HepG2 (cell line): ENCODE results near the gene PASK. TPM values are rescaled to one million over a fixed set of nuclear protein-coding genes. Genes with fewer than 3 reads are reported as not detected.

ENCODE experiments used
- ATAC-seq: fragments of 200-7000 bp; cut with Tn5 transposase; 3 replicates; pipeline ENCODE4 v1.9.1; 2020; ENCODE audit warnings: mild to moderate bottlenecking, moderate library complexity
- BruUV-seq: library from RNA; stranded (reverse); fragments of 400-500 nt; replicated peaks from 2 replicates; lab custom pipeline; 2021; lab: Mats Ljungman, UMichigan
- CTCF ChIA-PET: fragments of 300-600 bp; formaldehyde crosslinking; extraction: SDS; loops from one replicate; lab custom pipeline; 2021; ENCODE audit warnings: low total read pairs, inconsistent platforms, low intra/inter-chr PET ratio; lab: Yijun Ruan, JAX
- POLR2A ChIA-PET: fragments of 350-600 bp; sonication (Branson Sonifier 250); formaldehyde crosslinking; loops from one replicate; lab custom pipeline; 2020; ENCODE audit warnings: antibody characterized with exemption, inconsistent platforms; lab: Yijun Ruan, JAX
- DNase-seq: peaks from one replicate; pipeline ENCODE4 v3.0.0-alpha.2; 2015; ENCODE audit warnings: low spot score
- FAIRE-seq: peaks from 3 replicates; lab custom pipeline; 2011; peaks lifted over from hg19 to GRCh38; lab: Jason Lieb, UNC
- H2AFZ ChIP-seq: one replicate; pipeline ENCODE4 v1.6.1; 2011; ENCODE audit warnings: low read length, inconsistent platforms
- H3K27ac ChIP-seq: fragments of 300-600 bp; 3 replicates; pipeline ENCODE4 v1.8.0; 2011; ENCODE audit warnings: mixed run types, mild to moderate bottlenecking, mixed read lengths, low read length, inconsistent platforms; ENCODE audit not compliant: insufficient read depth; ENCODE audit errors: extremely low read length
- H3K27me3 ChIP-seq, 2 experiments: fragments of 200-600 bp in 1 of 2; 2 replicates in 1 of 2; 3 replicates in 1 of 2; pipeline versions ENCODE4 v1.6.0 to v1.8.0; 2011; ENCODE audit warnings: low read length in 2 of 2, mild to moderate bottlenecking in 2 of 2, moderate library complexity in 2 of 2, inconsistent platforms in 1 of 2; ENCODE audit not compliant: insufficient read depth in 2 of 2, control insufficient read depth in 1 of 2
- H3K36me3 ChIP-seq, 2 experiments: fragments of 200-600 bp in 1 of 2; replicated peaks in 1 of 2; 2 replicates in 1 of 2; 3 replicates in 1 of 2; pipeline versions ENCODE4 v1.5.1 to v1.8.0; 2011; ENCODE audit warnings: low read length in 2 of 2, inconsistent platforms in 1 of 2; ENCODE audit not compliant: insufficient read depth in 2 of 2, control insufficient read depth in 1 of 2
- H3K4me1 ChIP-seq: 2 replicates; pipeline ENCODE4 v1.5.1; 2012; ENCODE audit warnings: low read length, inconsistent platforms; ENCODE audit not compliant: insufficient read depth
- H3K4me2 ChIP-seq: 2 replicates; pipeline ENCODE4 v1.6.0; 2011; ENCODE audit warnings: low read depth, low read length, inconsistent platforms
- H3K4me3 ChIP-seq, 3 experiments: fragments of 200-600 bp in 1 of 3; sonication (generic), shearing (Covaris generic) in 1 of 3; replicated peaks in 1 of 3; 2 replicates each; pipeline ENCODE4 v1.5.1; 2011 to 2016; ENCODE audit warnings: low read length in 3 of 3, inconsistent platforms in 2 of 3, low read depth in 2 of 3, mild to moderate bottlenecking in 2 of 3, control low read depth in 1 of 3, mixed read lengths in 1 of 3; ENCODE audit not compliant: insufficient read depth in 1 of 3
- H3K79me2 ChIP-seq: one replicate; pipeline ENCODE4 v1.6.1; 2011; ENCODE audit warnings: low read length, inconsistent platforms; ENCODE audit not compliant: insufficient read depth
- H3K9ac ChIP-seq: 2 replicates; pipeline ENCODE4 v1.6.0; 2011; ENCODE audit warnings: mild to moderate bottlenecking, low read depth, low read length, inconsistent platforms; ENCODE audit not compliant: insufficient read depth
- H3K9me3 ChIP-seq: 2 replicates; pipeline ENCODE4 v1.5.1; 2012; ENCODE audit warnings: mild to moderate bottlenecking, low read length
- H4K20me1 ChIP-seq: 2 replicates; pipeline ENCODE4 v1.6.0; 2011; ENCODE audit warnings: inconsistent platforms, mild to moderate bottlenecking, low read length, moderate library complexity; ENCODE audit not compliant: insufficient read depth
- CTCF ChIP-seq: sonication (generic); formaldehyde crosslinking; IDR thresholded peaks from 2 replicates; pipeline ENCODE4 v1.5.0; 2020; ENCODE audit warnings: mild to moderate bottlenecking, missing genetic modification reagents, moderate library complexity
- PRDM15 ChIP-seq: sonication (generic); formaldehyde crosslinking; IDR thresholded peaks from 2 replicates; pipeline ENCODE4 v1.4.0; 2020; ENCODE audit warnings: missing genetic modification reagents
- RARG ChIP-seq: sonication (generic); formaldehyde crosslinking; IDR thresholded peaks from 2 replicates; pipeline ENCODE4 v1.4.0; 2020; ENCODE audit warnings: low read depth, mild to moderate bottlenecking, missing genetic modification reagents
- SP2 ChIP-seq: sonication (generic); formaldehyde crosslinking; IDR thresholded peaks from 2 replicates; pipeline ENCODE4 v1.5.1; 2020; ENCODE audit warnings: mild to moderate bottlenecking, missing genetic modification reagents
- SP4 ChIP-seq: sonication (generic); formaldehyde crosslinking; IDR thresholded peaks from 2 replicates; pipeline ENCODE4 v1.8.1; 2023; ENCODE audit warnings: mild to moderate bottlenecking, missing genetic modification reagents
- STAG1 ChIP-seq: sonication (generic); formaldehyde crosslinking; IDR thresholded peaks from 2 replicates; pipeline ENCODE4 v1.4.0; 2020; ENCODE audit warnings: missing genetic modification reagents
- YY1 ChIP-seq: IDR thresholded peaks from 2 replicates; pipeline ENCODE4 v1.6.1; 2011; ENCODE audit warnings: low read length, low read depth, moderate library complexity, mild to moderate bottlenecking; ENCODE audit not compliant: insufficient read depth, insufficient replicate concordance
- ZSCAN21 ChIP-seq: sonication (generic); formaldehyde crosslinking; IDR thresholded peaks from 2 replicates; pipeline ENCODE4 v1.8.0; 2022; ENCODE audit warnings: mild to moderate bottlenecking, missing genetic modification reagents, moderate library complexity, borderline replicate concordance
- WGBS: methylation state at CpG from one replicate; pipeline ENCODE4 v1.1.6; 2017; ENCODE audit warnings: low lambda C conversion rate; 5-methylcytosine and 5-hydroxymethylcytosine counted together
- in situ Hi-C: cut with HindIII; loops from 2 replicates; pipeline ENCODE4 v1.10.0; 2017; ENCODE audit warnings: low pct_unique_long_range_greater_than_20kb; ENCODE audit not compliant: extremely low pct_ligation_motif_present
- intact Hi-C: fragments of 100-400 bp; cut with micrococcal nuclease; formaldehyde crosslinking; loops from one replicate; pipeline ENCODE4 v1.10.0; 2022; ENCODE audit not compliant: unreplicated experiment
- polyA plus RNA-seq, 8 experiments: library from polyadenylated mRNA; depleted of rRNA in 3 of 8; stranded (reverse) in 7 of 8; unstranded in 1 of 8; fragments of >200 nt; fragmentation: Illumina TruSeq in 4 of 8; extraction: Trizol in 4 of 8; gene quantifications; 2 replicates each; pipeline versions ENCODE4 v1.2.1 to v1.2.3, GENCODE V29; 2011 to 2016; ENCODE audit warnings: low read depth in 4 of 8, missing spikeins in 1 of 8, mixed read lengths in 1 of 8; ENCODE audit not compliant: insufficient read depth in 1 of 8
- total RNA-seq, 5 experiments: library from RNA; depleted of rRNA; stranded (reverse); fragments of >200 nt; fragmentation: Illumina TruSeq; extraction: Trizol; gene quantifications; 2 replicates each; pipeline ENCODE4 v1.2.3, GENCODE V29; 2016; ENCODE audit warnings: low read depth in 1 of 5

The PASK gene
- total and polyA plus RNA-seq, 2 of the 13 experiments (the other 11 are each of a cell fraction or from before 2014, with no cell fraction given), result 6.9 to 17.0 TPM

- no peak for TF ChIP-seq PRDM15
- peak; percentile 13 for TF ChIP-seq YY1
- TF ChIP-seq SP4 (CRISPR knock-in tag), result peak; percentile 95
These were observed 85.1 kb downstream of the PASK start (continued) for GRCh38 chr2:241064008-241064801.

- H3K9ac ChIP-seq, result no peak overlapping the region
- no peaks in the 10 kb centered on the region for H3K79me2 ChIP-seq
- no peaks in the 10 kb centered on the region for H3K36me3 ChIP-seq
- no peaks in the 10 kb centered on the region for H3K9me3 ChIP-seq
- POLR2A ChIA-PET, result no interaction called here
- H3K4me2 ChIP-seq, result peak overlapping the region; percentile 68
- DNase-seq (no peak), FAIRE-seq (no peak), ATAC-seq (peak; percentile 62)
- WGBS, result 22% methylated on average over 8 of the region's 8 CpGs
- peak overlapping the region in 1 of 3 experiments; percentile 54; a peak in 2 of 6 replicates for H3K4me3 ChIP-seq
- no peak overlapping the region for H2AFZ ChIP-seq
- intact Hi-C loops (loop anchor here (2.0 kb wide), 1 partner anchor 213 kb away; no protein-coding TSS in a partner anchor), in situ Hi-C loops (no loop called here)
- no peak overlapping the region for H3K27ac ChIP-seq
- 0 out of 2 replicates have a peak, but pooled peaks cover 8% of the 10 kb centered on the region for H3K4me1 ChIP-seq
- CTCF ChIA-PET, result no interaction called here
- 0 out of 2 replicates have a peak, but pooled peaks have one; percentile 14 for TF ChIP-seq ZSCAN21 (CRISPR knock-in tag)
- peak; percentile 58 for TF ChIP-seq CTCF (CRISPR knock-in tag)
- peak; percentile 40 for TF ChIP-seq STAG1 (CRISPR knock-in tag)
- TF ChIP-seq SP2 (CRISPR knock-in tag), result no peak
- TF ChIP-seq RARG (CRISPR knock-in tag), result no peak
- no peaks in the 10 kb centered on the region; the same call in 1 of the 2 replicates for H4K20me1 ChIP-seq
- BruUV-seq, result no TSS peak
- peaks cover 9 to 43% of the 10 kb centered on the region in 2 experiments for H3K27me3 ChIP-seq
These were observed 85.7 kb downstream of the PASK start for GRCh38 chr2:241063587-241063986.
